GM13977 (cell line): ENCODE measurements around the gene ERN1.

Source experiments
- DNase-seq: peaks from one replicate; pipeline ENCODE4 v3.0.0; 2012; ENCODE audit warnings: low spot score
- CTCF ChIP-seq: IDR thresholded peaks from 2 replicates; pipeline ENCODE4 v1.5.1; 2012; ENCODE audit warnings: mild to moderate bottlenecking, control low read depth; ENCODE audit not compliant: insufficient read depth; ENCODE audit errors: extremely low read depth, missing control alignments
- in situ Hi-C: fragments of 300-500 bp; cut with MboI; formaldehyde crosslinking; loops from one replicate; pipeline ENCODE4 v1.12.0; 2022; ENCODE audit warnings: low sequenced_read_pairs, low pct_unique_long_range_greater_than_20kb, mixed read lengths, inconsistent platforms; ENCODE audit not compliant: unreplicated experiment

The ERN1 gene

GRCh38 chr17:64001763-64002529 is 128.0 kb downstream of the ERN1 start:
- DNase-seq, result no peak
- in situ Hi-C loops, result no loop called here
- no peak for TF ChIP-seq CTCF

GRCh38 chr17:64001091-64001579 is 128.8 kb downstream of the ERN1 start:
- in situ Hi-C loops, result no loop called here
- DNase-seq, result no peak
- TF ChIP-seq CTCF, result no peak

GRCh38 chr17:63999680-64000531 is 130.0 kb downstream of the ERN1 start:
- DNase-seq, result no peak
- no peak for TF ChIP-seq CTCF
- in situ Hi-C loops, result no loop called here

GRCh38 chr17:63998721-63999679 is 130.9 kb downstream of the ERN1 start:
- no peak for DNase-seq
- in situ Hi-C loops, result no loop called here
- no peak for TF ChIP-seq CTCF

GRCh38 chr17:63998050-63998720 is 131.8 kb downstream of the ERN1 start, which contains the start of gene PRR29:
PRR29 (plus strand) TSS chr17:63998351; CDS start chr17:63998365, 14 bp downstream.
- peak; percentile 89 for DNase-seq
- TF ChIP-seq CTCF, result no peak
- in situ Hi-C loops, result no loop called here
